OCI-LY7 (cell line): Measurements from ENCODE around the gene PDE11A. TPM values are rescaled to one million over a fixed set of nuclear protein-coding genes. Genes with fewer than 3 reads are reported as not detected.

Experiments
- BruUV-seq: library from RNA; stranded (reverse); fragments of 400-500 nt; replicated peaks from 2 replicates; lab custom pipeline; 2021; lab: Mats Ljungman, UMichigan
- CTCF ChIA-PET: fragments of 300-600 bp; sonication (Branson Sonifier 250); formaldehyde crosslinking; loops from one replicate; lab custom pipeline; 2022; ENCODE audit warnings: antibody characterized with exemption; ENCODE audit not compliant: unreplicated experiment; lab: Charles Lee
- POLR2A ChIA-PET: fragments of 300-600 bp; sonication (Branson Sonifier 250); formaldehyde crosslinking; loops from one replicate; lab custom pipeline; 2022; ENCODE audit warnings: antibody characterized with exemption; lab: Charles Lee
- DNase-seq: peaks from one replicate; pipeline ENCODE4 v3.0.0-alpha.2; 2015; ENCODE audit warnings: low spot score
- H2AFZ ChIP-seq: fragments of 200-600 bp; sonication (generic), shearing (Covaris generic); 2 replicates; pipeline ENCODE4 v1.6.1; 2014; ENCODE audit warnings: mild to moderate bottlenecking, antibody characterized with exemption, low read length, moderate library complexity
- H3K27ac ChIP-seq: fragments of 200-600 bp; sonication (generic); 2 replicates; pipeline ENCODE4 v1.5.1; 2014; ENCODE audit warnings: mixed run types, low read depth, mild to moderate bottlenecking, moderate library complexity, low read length, inconsistent platforms; ENCODE audit not compliant: poor library complexity, severe bottlenecking
- H3K36me3 ChIP-seq: fragments of 200-600 bp; sonication (generic); 2 replicates; pipeline ENCODE4 v1.6.1; 2014; ENCODE audit warnings: mild to moderate bottlenecking, antibody characterized with exemption, low read length, moderate library complexity, mixed read lengths; ENCODE audit not compliant: insufficient read depth
- H3K4me1 ChIP-seq: fragments of 200-600 bp; sonication (generic); 2 replicates; pipeline ENCODE4 v1.5.1; 2014; ENCODE audit warnings: mild to moderate bottlenecking, low read length; ENCODE audit not compliant: insufficient read depth, poor library complexity, severe bottlenecking
- H3K4me2 ChIP-seq: fragments of 200-600 bp; sonication (generic); 2 replicates; pipeline ENCODE4 v1.6.1; 2014; ENCODE audit warnings: mild to moderate bottlenecking, low read length
- H3K4me3 ChIP-seq: fragments of 200-600 bp; sonication (generic); 2 replicates; pipeline ENCODE4 v1.5.1; 2014; ENCODE audit warnings: mild to moderate bottlenecking, low read depth, low read length; ENCODE audit not compliant: poor library complexity, severe bottlenecking
- H3K79me2 ChIP-seq: fragments of 200-600 bp; sonication (generic); 2 replicates; pipeline ENCODE4 v1.6.1; 2016; ENCODE audit warnings: low read depth, mild to moderate bottlenecking, low read length, moderate library complexity, mixed read lengths; ENCODE audit not compliant: insufficient read depth
- H3K9me2 ChIP-seq: fragments of 200-600 bp; sonication (generic); 2 replicates; pipeline ENCODE4 v1.6.1; 2016; ENCODE audit warnings: mild to moderate bottlenecking, low read length, mixed read lengths; ENCODE audit not compliant: insufficient read depth
- H3K9me3 ChIP-seq: fragments of 200-600 bp; sonication (generic); 2 replicates; pipeline ENCODE4 v1.6.1; 2014; ENCODE audit warnings: mild to moderate bottlenecking, mixed run types, low read length, mixed read lengths
- H4K20me1 ChIP-seq: fragments of 200-600 bp; sonication (generic); 2 replicates; pipeline ENCODE4 v1.6.1; 2014; ENCODE audit warnings: mild to moderate bottlenecking, antibody characterized with exemption, low read length, moderate library complexity, mixed read lengths; ENCODE audit not compliant: insufficient read depth
- EZH2phosphoT487 ChIP-seq: fragments of 200-600 bp; sonication (generic); IDR thresholded peaks from 2 replicates; pipeline ENCODE4 v1.6.1; 2018; ENCODE audit warnings: low read depth, borderline replicate concordance, mild to moderate bottlenecking, mixed run types, antibody characterized with exemption, low read length, moderate library complexity, mixed read lengths
- intact Hi-C: fragments of 100-400 bp; cut with micrococcal nuclease; formaldehyde crosslinking; loops from one replicate; pipeline ENCODE4 v1.10.0; 2022; ENCODE audit not compliant: unreplicated experiment
- total RNA-seq, 2 experiments: library from RNA; depleted of rRNA in 1 of 2; stranded (reverse); fragments of >200 nt in 1 of 2; shearing (Covaris generic) in 1 of 2; gene quantifications; 2 replicates each; pipeline ENCODE4 v1.2.3, GENCODE V29; 2014 to 2022
- TF ChIP-seq, protein P1 (sequence below): fragments of 200-600 bp; sonication (generic); conservative IDR thresholded peaks from 2 replicates; pipeline ENCODE4 v1.5.1; 2014; ENCODE audit warnings: mild to moderate bottlenecking, antibody characterized with exemption, low read length, moderate library complexity, mixed read lengths

Gene PDE11A
- total RNA-seq, 2 experiments from 2014 or later: 0.03 TPM; not detected in 1

DNA sequence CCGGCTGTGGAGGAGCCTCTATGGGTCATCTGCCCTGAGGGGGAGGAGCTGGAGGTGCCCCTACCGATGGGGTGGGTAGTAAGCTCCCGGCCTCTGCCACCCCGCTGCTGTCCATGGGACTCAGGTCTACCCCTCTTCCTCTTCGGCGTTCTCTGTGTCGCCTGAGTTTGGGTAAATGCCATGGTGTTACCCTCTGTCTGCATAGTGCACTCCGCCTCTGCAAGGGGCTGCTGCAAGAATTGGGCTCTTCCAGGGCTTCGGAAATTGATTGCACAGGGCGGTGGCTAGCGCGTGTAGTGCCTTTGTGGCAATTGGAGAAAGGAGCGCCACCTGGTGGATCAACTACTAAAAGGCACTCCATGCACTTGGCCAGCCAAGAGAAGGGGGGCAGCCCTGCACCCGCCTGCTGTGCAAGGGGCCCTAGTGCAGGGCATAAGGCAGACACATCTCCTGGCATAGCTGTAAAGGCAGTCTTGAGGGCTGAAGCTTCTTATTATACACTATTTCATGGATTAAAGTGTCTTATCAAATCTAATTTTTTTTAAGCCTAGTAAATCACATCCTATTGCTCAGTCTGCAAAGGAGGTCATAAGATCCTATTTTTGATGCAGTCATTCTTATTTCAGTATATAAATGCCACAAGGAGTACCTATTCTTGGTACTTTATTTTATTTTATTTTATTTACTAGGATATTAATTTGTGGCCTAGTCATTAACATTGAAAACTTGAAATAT lies 308.9 kb downstream of the PDE11A start:
- H3K4me2 ChIP-seq: no peak overlapping the region
- no peak overlapping the region for H3K27ac ChIP-seq
- DNase-seq: peak; percentile 61
- ChIA-PET CTCF (interaction anchor here (1.4 kb wide), 1 partner anchor 599 kb away, joined by 3 read pairs; no protein-coding TSS in a partner anchor), POLR2A (interaction anchor here (0.6 to 0.7 kb wide), 3 partner anchors 56 to 487 kb away, joined by 3 to 5 read pairs (median 3); no protein-coding TSS in a partner anchor)
- no peaks in the 10 kb centered on the region for H3K9me2 ChIP-seq
- H3K36me3 ChIP-seq: no peaks in the 10 kb centered on the region
- H3K4me1 ChIP-seq: no peaks in the 10 kb centered on the region
- no peaks in the 10 kb centered on the region for H4K20me1 ChIP-seq
- H2AFZ ChIP-seq: no peak overlapping the region
- no peak overlapping the region for H3K4me3 ChIP-seq
- intact Hi-C loops: loop anchor here (2.0 kb wide), 1 partner anchor 599 kb away; no protein-coding TSS in a partner anchor
- H3K79me2 ChIP-seq: no peaks in the 10 kb centered on the region
- TF ChIP-seq, protein P1, sequence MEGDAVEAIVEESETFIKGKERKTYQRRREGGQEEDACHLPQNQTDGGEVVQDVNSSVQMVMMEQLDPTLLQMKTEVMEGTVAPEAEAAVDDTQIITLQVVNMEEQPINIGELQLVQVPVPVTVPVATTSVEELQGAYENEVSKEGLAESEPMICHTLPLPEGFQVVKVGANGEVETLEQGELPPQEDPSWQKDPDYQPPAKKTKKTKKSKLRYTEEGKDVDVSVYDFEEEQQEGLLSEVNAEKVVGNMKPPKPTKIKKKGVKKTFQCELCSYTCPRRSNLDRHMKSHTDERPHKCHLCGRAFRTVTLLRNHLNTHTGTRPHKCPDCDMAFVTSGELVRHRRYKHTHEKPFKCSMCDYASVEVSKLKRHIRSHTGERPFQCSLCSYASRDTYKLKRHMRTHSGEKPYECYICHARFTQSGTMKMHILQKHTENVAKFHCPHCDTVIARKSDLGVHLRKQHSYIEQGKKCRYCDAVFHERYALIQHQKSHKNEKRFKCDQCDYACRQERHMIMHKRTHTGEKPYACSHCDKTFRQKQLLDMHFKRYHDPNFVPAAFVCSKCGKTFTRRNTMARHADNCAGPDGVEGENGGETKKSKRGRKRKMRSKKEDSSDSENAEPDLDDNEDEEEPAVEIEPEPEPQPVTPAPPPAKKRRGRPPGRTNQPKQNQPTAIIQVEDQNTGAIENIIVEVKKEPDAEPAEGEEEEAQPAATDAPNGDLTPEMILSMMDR: peak; percentile 84
- no peak for TF ChIP-seq EZH2phosphoT487
- H3K9me3 ChIP-seq: no peaks in the 10 kb centered on the region
- no TSS peak for BruUV-seq

DNA sequence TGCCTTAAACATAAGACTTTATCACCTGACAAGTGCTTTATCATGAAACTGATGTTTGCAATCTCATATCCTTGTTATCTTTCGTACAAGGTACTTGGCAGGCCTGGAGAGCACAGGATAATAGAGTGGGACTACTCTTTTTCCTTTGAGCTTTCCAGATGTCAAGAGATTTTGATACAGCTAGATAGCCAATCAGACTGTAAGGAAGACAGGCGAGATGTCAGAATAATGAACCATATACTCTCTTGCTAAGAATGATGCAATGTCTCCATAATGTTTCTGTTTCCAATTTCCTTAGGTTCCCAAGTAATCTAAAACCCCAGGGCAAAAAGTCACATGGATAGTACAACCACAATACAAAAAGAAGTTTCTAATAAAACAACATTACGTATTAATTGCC lies 313.1 kb downstream of the PDE11A start:
- no peak overlapping the region for H3K27ac ChIP-seq
- no peaks in the 10 kb centered on the region for H3K79me2 ChIP-seq
- H3K4me3 ChIP-seq: no peak overlapping the region
- no peaks in the 10 kb centered on the region for H3K4me1 ChIP-seq
- H3K9me2 ChIP-seq: no peaks in the 10 kb centered on the region
- CTCF ChIA-PET: interaction anchor here (0.5 kb wide), 1 partner anchor 553 kb away, joined by 3 read pairs; no protein-coding TSS in a partner anchor
- DNase-seq: no peak
- TF ChIP-seq EZH2phosphoT487: no peak
- TF ChIP-seq, protein P1: no peak
- H3K9me3 ChIP-seq: no peaks in the 10 kb centered on the region
- intact Hi-C loops: no loop called here
- no peak overlapping the region for H2AFZ ChIP-seq
- BruUV-seq: no TSS peak
- H4K20me1 ChIP-seq: no peaks in the 10 kb centered on the region
- H3K4me2 ChIP-seq: no peak overlapping the region
- H3K36me3 ChIP-seq: no peaks in the 10 kb centered on the region
- POLR2A ChIA-PET: interaction anchor here (0.5 kb wide), 1 partner anchor 949 kb away, joined by 4 read pairs; no protein-coding TSS in a partner anchor
